Astrocyte of the cerebellum (primary cell): ENCODE results near the gene TMEM143.

Experiments used
- DNase-seq: peaks from one replicate; pipeline ENCODE4 v3.0.0-alpha.2; 2011; ENCODE audit warnings: low read depth
- H3K4me3 ChIP-seq: 2 replicates; pipeline ENCODE4 v1.5.1; 2011; ENCODE audit warnings: mild to moderate bottlenecking, low read depth, low read length, moderate library complexity
- in situ Hi-C: cut with HindIII; loops from 2 replicates; pipeline ENCODE4 v1.10.0; 2017; ENCODE audit warnings: low sequenced_read_pairs
- TF ChIP-seq, protein P1 (sequence below): IDR thresholded peaks from 2 replicates; pipeline ENCODE4 v1.5.1; 2012; ENCODE audit warnings: low read length, low read depth, moderate library complexity, mild to moderate bottlenecking; ENCODE audit errors: missing control alignments

The TMEM143 gene

GRCh38 chr19:48390188-48391099, 26.7 kb upstream of the TMEM143 start:
- peak overlapping the region; percentile 99 for H3K4me3 ChIP-seq
- no peak for DNase-seq
- TF ChIP-seq, protein P1, sequence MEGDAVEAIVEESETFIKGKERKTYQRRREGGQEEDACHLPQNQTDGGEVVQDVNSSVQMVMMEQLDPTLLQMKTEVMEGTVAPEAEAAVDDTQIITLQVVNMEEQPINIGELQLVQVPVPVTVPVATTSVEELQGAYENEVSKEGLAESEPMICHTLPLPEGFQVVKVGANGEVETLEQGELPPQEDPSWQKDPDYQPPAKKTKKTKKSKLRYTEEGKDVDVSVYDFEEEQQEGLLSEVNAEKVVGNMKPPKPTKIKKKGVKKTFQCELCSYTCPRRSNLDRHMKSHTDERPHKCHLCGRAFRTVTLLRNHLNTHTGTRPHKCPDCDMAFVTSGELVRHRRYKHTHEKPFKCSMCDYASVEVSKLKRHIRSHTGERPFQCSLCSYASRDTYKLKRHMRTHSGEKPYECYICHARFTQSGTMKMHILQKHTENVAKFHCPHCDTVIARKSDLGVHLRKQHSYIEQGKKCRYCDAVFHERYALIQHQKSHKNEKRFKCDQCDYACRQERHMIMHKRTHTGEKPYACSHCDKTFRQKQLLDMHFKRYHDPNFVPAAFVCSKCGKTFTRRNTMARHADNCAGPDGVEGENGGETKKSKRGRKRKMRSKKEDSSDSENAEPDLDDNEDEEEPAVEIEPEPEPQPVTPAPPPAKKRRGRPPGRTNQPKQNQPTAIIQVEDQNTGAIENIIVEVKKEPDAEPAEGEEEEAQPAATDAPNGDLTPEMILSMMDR: peak; percentile 69
- in situ Hi-C loops: no loop called here

DNA sequence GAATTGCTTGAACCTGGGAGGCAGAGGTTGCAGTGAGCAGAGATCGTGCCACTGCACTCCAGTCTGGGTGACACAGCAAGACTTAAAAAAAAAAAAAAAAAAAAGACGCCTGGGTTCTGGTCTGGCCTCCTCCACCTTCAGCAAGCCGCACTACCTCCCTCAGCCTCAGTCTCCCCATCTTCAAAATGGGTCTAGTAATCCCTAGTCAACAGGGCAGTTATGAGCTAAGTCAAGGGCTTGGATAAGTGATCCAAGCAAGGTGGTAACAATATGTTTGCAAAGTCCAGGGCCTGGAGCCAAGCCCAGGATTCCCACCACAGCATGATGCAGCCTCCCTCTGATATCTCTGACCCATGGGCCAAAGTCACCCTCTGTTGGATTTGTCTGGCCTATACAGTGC, 23.2 kb upstream of the TMEM143 start:
- no peak for DNase-seq
- no peak overlapping the region for H3K4me3 ChIP-seq
- TF ChIP-seq, protein P1: no peak
- in situ Hi-C loops: no loop called here

- in situ Hi-C loops: no loop called here
- no peak for DNase-seq
- TF ChIP-seq, protein P1: no peak
- H3K4me3 ChIP-seq: no peak overlapping the region
These were observed 21.8 kb upstream of the TMEM143 start for GRCh38 chr19:48385461-48386087.

- in situ Hi-C loops: no loop called here
- no peak for DNase-seq
- TF ChIP-seq, protein P1: no peak
- no peak overlapping the region for H3K4me3 ChIP-seq
These were observed 18.5 kb upstream of the TMEM143 start for GRCh38 chr19:48382286-48382685.

DNA sequence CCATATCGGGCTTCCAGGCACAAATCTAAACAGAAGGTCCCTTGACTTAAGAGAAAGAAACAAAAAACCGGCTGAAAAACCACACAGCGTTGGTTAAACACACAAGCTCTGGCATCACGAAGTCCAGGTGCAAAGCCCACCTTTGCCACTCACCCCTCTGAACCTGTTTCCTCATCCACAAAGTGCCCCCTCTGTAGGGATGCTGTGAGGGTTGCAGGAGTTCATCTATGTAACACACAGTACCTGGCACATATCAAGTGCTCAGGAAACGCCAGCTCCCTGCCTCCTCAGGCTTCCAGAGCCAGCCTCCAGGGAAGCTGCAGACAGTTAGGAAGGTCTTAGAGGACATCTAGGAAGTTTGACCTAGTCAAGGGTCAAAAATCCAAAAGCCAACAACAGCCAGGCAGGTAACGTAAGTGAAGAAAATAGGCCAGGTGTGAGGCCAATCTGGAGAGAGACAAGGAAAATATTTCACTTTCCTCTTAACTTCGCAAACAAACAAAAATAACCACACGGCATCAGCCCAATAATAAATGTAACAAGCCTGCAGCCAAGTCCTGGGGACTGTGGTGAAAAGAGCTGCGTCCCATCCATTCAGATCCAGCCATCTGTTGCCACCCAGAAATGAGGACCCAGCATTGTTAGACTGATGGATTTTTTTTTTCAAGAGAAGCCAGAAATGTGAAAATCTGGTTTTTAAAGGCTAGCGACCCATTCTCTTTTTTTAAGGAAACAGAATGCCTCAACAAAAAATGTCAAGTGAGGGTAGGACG, 17.6 kb upstream of the TMEM143 start:
- H3K4me3 ChIP-seq: no peak overlapping the region
- TF ChIP-seq, protein P1: no peak
- in situ Hi-C loops: no loop called here
- DNase-seq: no peak

- H3K4me3 ChIP-seq: no peak overlapping the region
- in situ Hi-C loops: no loop called here
- DNase-seq: no peak
- TF ChIP-seq, protein P1: no peak
These were observed 15.3 kb upstream of the TMEM143 start for GRCh38 chr19:48379058-48379457.
